Measurements from ENCODE around the gene RNF213. TPM values are rescaled to one million over a fixed set of nuclear protein-coding genes. Genes with fewer than 3 reads are reported as not detected.

The RNF213 gene
- total RNA-seq, 4 donors from 2014 or later = 83.6 to 205 (median 103) TPM

- ATAC-seq (ENCODE audit: low FRiP score) = no peak
- no peak for TF ChIP-seq CTCF (IDR thresholded peaks at IDR 0.05)
- no peak for DNase-seq (ENCODE audit: low spot score)
Measured at GRCh38 chr17:80442764-80443163, 182.1 kb downstream of the RNF213 start.

- TF ChIP-seq CTCF (IDR thresholded peaks at IDR 0.05) = no peak
- DNase-seq (ENCODE audit: low spot score) (no peak), ATAC-seq (ENCODE audit: low FRiP score) (no peak)
Measured at GRCh38 chr17:80443498-80443897, 182.8 kb downstream of the RNF213 start.

DNA sequence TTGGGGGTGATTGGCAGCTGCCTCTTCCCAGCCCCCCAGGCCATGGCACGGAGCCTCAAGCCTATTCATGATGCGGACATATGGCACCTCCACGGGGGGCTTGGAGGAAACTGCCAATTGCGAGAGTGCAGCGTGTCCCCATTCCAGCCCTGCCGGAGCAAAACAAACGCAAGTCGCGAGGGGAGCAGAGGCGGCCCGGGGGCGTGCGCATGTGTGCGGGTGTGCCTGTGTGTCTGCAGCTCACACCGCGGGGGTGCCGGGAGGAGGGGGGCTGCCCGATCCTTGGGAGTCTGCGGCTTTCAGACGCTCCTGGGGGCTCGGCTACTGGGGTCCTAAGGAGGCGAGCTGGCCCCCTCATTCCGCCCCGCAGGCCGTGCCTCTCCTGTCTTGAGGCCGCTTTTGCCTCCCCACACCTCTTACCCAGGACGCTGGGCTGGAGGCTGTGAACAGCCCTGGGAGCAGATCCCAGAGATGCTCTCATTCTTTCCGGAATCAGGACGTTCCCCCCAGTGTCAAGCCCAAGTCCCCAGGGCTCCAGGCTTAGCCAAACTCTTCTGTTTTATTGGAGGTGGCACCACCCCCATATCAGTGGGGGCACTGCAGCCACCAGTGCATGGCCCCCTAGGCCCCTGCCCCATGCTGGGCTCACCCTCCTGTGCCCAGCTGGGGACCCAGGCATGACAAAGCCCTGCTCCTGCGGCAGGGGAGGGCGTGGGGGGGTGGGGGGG is 183.4 kb downstream of the RNF213 start:
- ATAC-seq (ENCODE audit: low FRiP score) = no peak
- DNase-seq (ENCODE audit: low spot score) = no peak
- TF ChIP-seq CTCF (IDR thresholded peaks at IDR 0.05) = no peak

GRCh38 chr17:80444644-80444979 is 184.0 kb downstream of the RNF213 start:
- no peak for DNase-seq (ENCODE audit: low spot score)
- TF ChIP-seq CTCF (IDR thresholded peaks at IDR 0.05) = no peak
- ATAC-seq (ENCODE audit: low FRiP score) = no peak

GRCh38 chr17:80445007-80445725 is 184.5 kb downstream of the RNF213 start:
- ATAC-seq (ENCODE audit: low FRiP score) (no peak), DNase-seq (ENCODE audit: low spot score) (no peak)
- no peak for TF ChIP-seq CTCF (IDR thresholded peaks at IDR 0.05)

GRCh38 chr17:80445726-80446110 is 185.1 kb downstream of the RNF213 start:
- ATAC-seq (ENCODE audit: low FRiP score) = no peak
- no peak for DNase-seq (ENCODE audit: low spot score)
- no peak for TF ChIP-seq CTCF (IDR thresholded peaks at IDR 0.05)

Measured in omental fat pad (tissue), 4 donors.